Muscle layer of colon (tissue), 2 donors: ENCODE data around the gene NOX4.
"Not testable (repeated sequence)": the region's sequence is repeated elsewhere in the genome, so short reads cannot be mapped to it uniquely, and the experiment has no call there.

Experiments used
- H3K27ac ChIP-seq: one replicate; pipeline ENCODE4 v1.7.0; 2013; ENCODE audit warnings: low read depth, mild to moderate bottlenecking, low read length, moderate library complexity
- H3K27me3 ChIP-seq, 2 donors: one replicate each; pipeline ENCODE4 v1.7.0; 2013; ENCODE audit warnings: low read length in 2 of 2, mild to moderate bottlenecking in 2 of 2; ENCODE audit not compliant: insufficient read depth in 2 of 2, control insufficient read depth in 1 of 2
- H3K36me3 ChIP-seq: one replicate; pipeline ENCODE4 v1.7.0; 2013; ENCODE audit warnings: mild to moderate bottlenecking, low read length; ENCODE audit not compliant: insufficient read depth
- H3K4me1 ChIP-seq: one replicate; pipeline ENCODE4 v1.7.0; 2013; ENCODE audit warnings: mild to moderate bottlenecking, low read length; ENCODE audit not compliant: insufficient read depth
- H3K4me3 ChIP-seq, 2 donors: one replicate each; pipeline ENCODE4 v1.7.0; 2013; ENCODE audit warnings: low read length in 2 of 2, low read depth in 1 of 2, mild to moderate bottlenecking in 1 of 2, moderate library complexity in 1 of 2
- H3K9ac ChIP-seq: one replicate; pipeline ENCODE4 v1.7.0; 2013; ENCODE audit warnings: low read length
- H3K9me3 ChIP-seq: one replicate; pipeline ENCODE4 v1.7.0; 2013; ENCODE audit warnings: mild to moderate bottlenecking, low read length
- donor health status: abdominal sarcoma.
- donor health status: Adenocarcinoma of cecum.

Gene NOX4

DNA sequence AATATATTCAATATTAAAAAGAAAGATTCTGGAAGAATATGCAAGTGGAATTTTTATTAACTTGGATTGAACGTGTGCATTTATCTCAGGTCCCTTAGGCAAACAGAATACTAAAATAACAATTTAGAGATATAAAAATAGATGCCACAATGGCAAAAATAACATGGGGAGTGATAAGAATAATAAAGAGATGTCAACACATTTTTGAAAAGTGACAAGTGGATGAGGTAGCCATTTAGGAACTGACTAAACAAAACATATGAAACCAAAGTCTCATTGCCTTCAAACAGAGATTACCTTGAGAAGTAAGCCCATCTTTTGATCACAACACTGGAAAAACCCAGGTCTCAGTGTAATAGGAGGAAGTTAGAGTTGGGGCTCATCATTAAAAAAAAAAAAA is 112.2 kb downstream of the NOX4 start:
- not testable (repeated sequence) for H3K9me3 ChIP-seq, H3K27me3 ChIP-seq, H3K4me1 ChIP-seq, H3K9ac ChIP-seq, H3K36me3 ChIP-seq, H3K27ac ChIP-seq, H3K4me3 ChIP-seq

DNA sequence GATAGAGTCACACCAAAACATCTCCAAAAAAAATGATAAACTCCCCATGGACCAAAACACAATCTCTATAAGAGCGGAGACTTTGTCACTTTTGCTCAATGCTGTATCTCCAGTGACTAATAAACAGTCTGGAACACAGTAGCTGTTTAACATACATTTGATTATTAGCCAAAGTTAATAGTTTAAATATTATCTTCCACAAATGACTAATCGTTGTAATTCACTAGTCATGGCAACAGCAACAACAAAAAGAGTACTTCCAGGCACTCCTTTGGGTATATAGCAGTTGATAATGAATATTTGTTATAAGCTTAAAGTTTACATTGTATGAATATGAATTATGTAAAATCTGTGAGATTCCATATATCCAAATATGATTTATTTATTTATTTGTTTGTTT is 121.8 kb downstream of the NOX4 start:
- H3K9ac ChIP-seq, H3K4me1 ChIP-seq, H3K9me3 ChIP-seq, H3K27me3 ChIP-seq, H3K36me3 ChIP-seq, H3K4me3 ChIP-seq, H3K27ac ChIP-seq: not testable (repeated sequence)

DNA sequence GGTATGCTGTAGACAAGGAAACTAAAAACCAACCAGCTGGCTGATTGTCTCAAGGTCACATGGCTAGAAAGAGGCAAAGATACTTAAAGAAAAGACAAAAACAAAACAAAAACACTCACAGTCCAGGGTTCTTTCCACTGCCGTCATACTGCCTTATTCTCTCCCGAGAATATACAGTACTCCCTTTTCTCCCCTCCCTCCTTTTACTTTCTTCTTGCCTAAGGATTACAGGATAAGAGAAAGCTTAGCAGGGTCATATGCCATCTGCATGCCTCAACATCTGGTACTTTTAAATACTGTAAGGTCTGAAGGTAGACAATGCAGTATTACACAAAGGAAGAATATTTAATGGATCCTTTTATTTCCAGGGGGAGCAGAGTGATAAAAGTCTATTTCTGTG is 126.3 kb downstream of the NOX4 start:
- not testable (repeated sequence) for H3K4me3 ChIP-seq, H3K27ac ChIP-seq, H3K36me3 ChIP-seq, H3K4me1 ChIP-seq, H3K27me3 ChIP-seq, H3K9me3 ChIP-seq, H3K9ac ChIP-seq

DNA sequence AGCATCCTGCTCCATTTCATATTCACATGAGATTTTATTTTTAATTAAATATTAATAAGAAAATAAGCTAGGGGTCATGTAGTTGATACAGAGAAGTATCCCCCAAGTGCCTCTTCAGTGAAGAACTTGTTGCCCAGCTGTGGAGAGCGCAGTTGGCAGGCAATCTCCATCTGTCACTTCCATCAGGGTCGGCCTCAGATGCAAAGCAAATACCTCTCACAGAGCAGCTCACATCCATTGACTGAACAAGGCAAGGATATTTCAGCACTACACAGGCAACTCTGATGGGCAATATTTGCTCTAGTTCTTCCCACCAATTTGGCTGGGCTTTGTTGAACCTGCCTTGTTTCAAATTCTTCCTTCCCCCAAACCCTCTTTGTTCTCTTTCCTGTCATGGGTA is 129.4 kb downstream of the NOX4 start:
- H3K27ac ChIP-seq, result no peak overlapping the region
- H3K27me3 ChIP-seq, result no peaks in the 10 kb centered on the region
- H3K9me3 ChIP-seq, result no peaks in the 10 kb centered on the region

DNA sequence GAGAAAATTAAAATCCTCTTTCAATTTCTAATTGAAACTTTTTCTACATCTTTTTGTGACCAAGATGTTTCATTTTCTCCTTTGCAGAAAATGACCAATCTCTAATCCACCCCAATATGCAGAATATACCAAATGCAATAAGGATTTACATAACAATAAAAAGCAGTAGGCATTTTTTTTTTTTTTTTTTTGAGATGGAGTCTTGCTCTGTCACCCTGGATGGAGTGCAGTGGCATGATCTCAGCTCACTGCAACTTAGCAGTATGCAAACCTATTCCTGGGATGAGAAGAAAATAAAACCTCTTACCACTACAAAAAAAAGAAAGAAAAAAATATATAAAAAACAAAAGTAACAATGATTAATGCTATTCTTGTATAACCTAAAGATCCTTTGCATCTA is 132.0 kb downstream of the NOX4 start:
- not testable (repeated sequence) for H3K4me1 ChIP-seq, H3K27ac ChIP-seq, H3K9ac ChIP-seq

More for the DNA sequence above, 129.4 kb downstream of the NOX4 start:
- Histone ChIP-seq H3K4me3 (no peak overlapping the region), H3K36me3 (no peaks in the 10 kb centered on the region), H3K4me1 (no peaks in the 10 kb centered on the region), H3K9ac (no peak overlapping the region)

DNA sequence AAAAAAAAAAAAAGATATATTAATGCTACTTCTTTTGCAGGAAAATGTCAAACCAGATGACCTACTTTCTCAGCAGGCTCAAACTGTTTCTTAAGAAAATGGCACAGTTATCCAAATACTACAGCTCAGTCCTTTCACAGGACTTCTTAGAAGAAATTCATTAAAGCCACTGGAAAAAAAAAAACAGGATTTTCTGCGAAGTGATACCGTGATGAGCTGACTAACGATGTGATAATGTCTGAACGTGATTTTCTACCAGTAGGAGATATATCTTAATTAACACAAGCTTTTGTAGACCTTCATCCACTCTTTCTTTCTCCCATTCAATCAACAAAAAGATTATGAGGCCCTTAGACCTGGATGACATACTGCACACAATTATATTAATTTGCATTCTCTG is 132.4 kb downstream of the NOX4 start:
- H3K4me3 ChIP-seq, result no peak overlapping the region
- no peaks in the 10 kb centered on the region for H3K9me3 ChIP-seq
- no peaks in the 10 kb centered on the region for H3K27me3 ChIP-seq
- H3K4me1 ChIP-seq, result no peaks in the 10 kb centered on the region
- H3K9ac ChIP-seq, result no peak overlapping the region
- no peaks in the 10 kb centered on the region for H3K36me3 ChIP-seq
- no peak overlapping the region for H3K27ac ChIP-seq

More for the DNA sequence above, 132.0 kb downstream of the NOX4 start:
- not testable (repeated sequence) for H3K4me3 ChIP-seq, H3K27me3 ChIP-seq, H3K9me3 ChIP-seq, H3K36me3 ChIP-seq

DNA sequence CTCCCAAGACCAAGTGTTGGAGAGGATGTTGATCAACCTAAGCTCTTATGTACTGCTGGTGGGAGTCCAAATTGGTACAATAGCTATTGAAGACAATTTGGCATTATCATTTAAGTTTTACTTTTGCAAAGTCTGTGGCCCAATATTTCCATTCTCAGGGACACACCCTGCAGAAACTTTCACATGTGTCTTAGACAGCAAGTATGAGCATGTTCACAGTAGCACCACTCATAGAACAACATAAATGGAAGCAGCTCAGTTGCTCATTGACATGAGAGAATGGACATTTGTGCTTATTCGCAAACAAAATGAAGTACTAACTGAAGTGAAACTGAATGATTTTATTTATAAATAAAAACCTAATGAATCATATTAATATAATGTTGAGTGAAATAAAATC is 135.5 kb downstream of the NOX4 start:
- Histone ChIP-seq H3K36me3 (no peaks in the 10 kb centered on the region), H3K9me3 (no peaks in the 10 kb centered on the region), H3K4me3 (no peak overlapping the region), H3K4me1 (no peaks in the 10 kb centered on the region), H3K9ac (no peak overlapping the region), H3K27ac (no peak overlapping the region), H3K27me3 (no peaks in the 10 kb centered on the region)

DNA sequence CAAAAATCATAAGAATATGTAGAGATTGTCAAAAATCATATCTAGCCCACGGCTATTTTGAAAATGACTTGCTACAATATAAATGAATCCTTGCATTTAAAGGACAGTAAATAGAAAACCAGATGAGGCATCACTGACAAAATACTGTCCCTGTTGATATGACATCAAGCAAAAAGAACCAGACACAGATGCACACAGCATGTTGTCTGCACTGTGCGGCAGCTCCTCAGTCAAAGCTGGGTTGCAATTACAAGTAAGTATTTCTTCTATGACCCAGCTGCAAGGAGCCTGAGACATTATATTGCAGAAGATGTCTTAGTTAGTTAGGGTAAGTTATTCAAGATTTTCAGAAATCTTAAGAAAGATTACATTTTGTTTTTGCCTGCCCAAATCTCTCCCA is 136.7 kb downstream of the NOX4 start:
- not testable (repeated sequence) for H3K27me3 ChIP-seq, H3K4me1 ChIP-seq

DNA sequence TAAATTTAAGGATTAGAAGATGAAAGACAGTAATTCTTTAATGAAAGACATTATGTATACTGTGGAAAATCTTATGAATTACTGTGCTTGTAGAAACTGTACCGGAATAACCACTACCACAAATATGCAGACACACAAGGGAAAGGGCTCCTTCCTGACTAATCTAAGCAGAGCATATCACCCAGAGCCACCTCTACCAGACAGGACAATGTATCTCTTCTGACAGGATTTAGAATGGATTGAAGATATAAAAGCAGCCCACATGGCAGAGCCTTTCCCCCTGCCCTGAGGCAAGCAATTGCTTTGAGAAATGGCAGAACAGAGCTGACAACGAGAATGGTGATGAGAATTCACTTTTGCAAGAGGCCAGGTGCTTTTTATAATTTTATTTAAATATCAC is 144.1 kb downstream of the NOX4 start:
- H3K36me3 ChIP-seq, result no peaks in the 10 kb centered on the region
- H3K27ac ChIP-seq, result no peak overlapping the region
- no peaks in the 10 kb centered on the region for H3K27me3 ChIP-seq
- H3K4me3 ChIP-seq, result no peak overlapping the region
- H3K9ac ChIP-seq, result no peak overlapping the region
- no peaks in the 10 kb centered on the region for H3K9me3 ChIP-seq
- no peaks in the 10 kb centered on the region for H3K4me1 ChIP-seq

More for the DNA sequence above, 136.7 kb downstream of the NOX4 start:
- not testable (repeated sequence) for H3K4me3 ChIP-seq, H3K27ac ChIP-seq, H3K9me3 ChIP-seq, H3K9ac ChIP-seq, H3K36me3 ChIP-seq

DNA sequence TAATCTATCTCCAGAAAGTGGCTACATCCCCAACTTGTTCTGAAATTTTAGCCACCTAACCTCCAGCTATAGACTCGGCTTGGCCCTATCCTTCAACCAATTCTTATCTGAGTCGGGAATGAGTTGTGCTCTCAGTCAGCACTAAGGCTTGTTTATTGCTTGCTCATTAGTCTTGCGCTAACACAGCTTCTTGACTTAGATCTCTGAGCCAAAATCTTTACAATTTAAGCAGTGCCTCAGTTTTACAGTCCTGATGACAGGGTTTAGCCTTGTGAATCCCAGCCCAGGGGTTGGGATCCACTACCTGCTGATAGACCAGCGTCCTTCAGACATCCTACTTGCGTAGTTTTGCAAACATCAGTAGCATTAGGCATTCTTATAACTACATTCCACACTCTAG is 144.6 kb downstream of the NOX4 start:
- Histone ChIP-seq H3K4me3 (no peak overlapping the region), H3K27ac (no peak overlapping the region), H3K4me1 (no peaks in the 10 kb centered on the region), H3K9ac (no peak overlapping the region), H3K9me3 (no peaks in the 10 kb centered on the region), H3K27me3 (no peaks in the 10 kb centered on the region), H3K36me3 (no peaks in the 10 kb centered on the region)

DNA sequence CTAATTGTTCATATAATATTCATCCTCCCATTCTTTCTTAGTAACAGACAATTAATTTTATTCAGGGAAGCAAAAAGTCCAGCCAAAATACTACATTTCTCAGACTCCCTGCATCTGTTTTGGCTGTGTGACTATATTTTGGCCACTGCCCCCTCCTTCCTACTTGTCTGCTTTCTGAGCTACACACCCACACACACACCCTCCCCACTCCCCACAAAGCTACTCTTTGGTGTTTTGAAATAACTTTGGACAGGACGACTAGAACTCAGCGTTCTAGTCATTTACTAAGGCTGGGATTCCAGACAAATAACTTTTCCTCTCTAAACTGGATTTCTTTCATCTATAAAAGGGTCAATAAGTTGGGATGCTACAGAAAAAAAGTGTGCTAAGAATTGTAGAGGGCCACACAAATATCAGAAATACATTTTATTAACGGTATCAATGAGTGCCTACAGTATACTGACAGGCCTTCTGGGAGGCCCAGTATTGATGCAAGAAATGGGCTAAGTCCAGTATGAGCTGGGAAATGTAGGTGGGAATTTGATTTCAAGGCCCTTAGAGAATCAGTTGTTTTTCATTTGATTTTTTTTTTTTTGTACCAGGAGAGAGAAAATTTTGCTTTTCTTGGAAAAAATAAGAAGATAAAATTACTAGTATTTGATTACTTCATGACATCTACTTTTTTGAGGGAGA is 148.1 kb downstream of the NOX4 start:
- H3K27me3 ChIP-seq, H3K9ac ChIP-seq, H3K4me3 ChIP-seq, H3K36me3 ChIP-seq, H3K9me3 ChIP-seq, H3K4me1 ChIP-seq, H3K27ac ChIP-seq: not testable (repeated sequence)

DNA sequence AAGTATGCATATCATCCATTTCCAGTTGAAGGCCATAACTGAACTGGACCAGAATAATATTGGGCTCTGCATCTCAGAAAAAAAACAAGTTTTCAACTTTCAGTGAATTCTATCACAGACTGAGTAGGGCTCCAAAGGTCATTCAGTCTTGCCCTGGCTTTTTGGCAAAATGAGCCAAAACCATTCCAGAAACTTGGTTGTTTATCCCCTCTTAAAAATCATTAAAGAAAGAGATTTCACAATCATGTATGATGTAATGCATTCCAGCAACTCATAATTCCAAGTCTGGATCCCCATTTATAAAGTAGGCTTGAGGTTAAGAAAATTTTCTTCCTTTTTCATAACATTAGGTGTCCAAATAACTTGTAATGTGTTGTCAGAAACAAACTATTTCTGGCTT is 150.7 kb downstream of the NOX4 start:
- H3K27ac ChIP-seq, H3K4me1 ChIP-seq, H3K36me3 ChIP-seq, H3K27me3 ChIP-seq, H3K9me3 ChIP-seq, H3K9ac ChIP-seq, H3K4me3 ChIP-seq: not testable (repeated sequence)
